GM06990 (cell line): ENCODE results near the gene WNT1.

Source experiments
- DNase-seq: peaks from one replicate; pipeline ENCODE4 v3.0.0-alpha.2; 2011; ENCODE audit not compliant: insufficient read length; ENCODE audit errors: extremely low read depth
- H3K27me3 ChIP-seq: replicated peaks from 2 replicates; pipeline ENCODE4 v1.6.0; 2011; ENCODE audit warnings: low read length; ENCODE audit not compliant: control insufficient read depth, insufficient read depth
- H3K36me3 ChIP-seq: 2 replicates; pipeline ENCODE4 v1.5.1; 2011; ENCODE audit warnings: low read length; ENCODE audit not compliant: control insufficient read depth, insufficient read depth
- H3K4me3 ChIP-seq: replicated peaks from 2 replicates; pipeline ENCODE4 v1.5.1; 2011; ENCODE audit warnings: low read depth, mild to moderate bottlenecking, control low read depth, low read length
- CTCF ChIP-seq: IDR thresholded peaks from 2 replicates; pipeline ENCODE4 v1.5.1; 2011; ENCODE audit warnings: low read length, control low read depth, mild to moderate bottlenecking, inconsistent platforms; ENCODE audit not compliant: insufficient read depth, poor library complexity, severe bottlenecking

The WNT1 gene

DNA sequence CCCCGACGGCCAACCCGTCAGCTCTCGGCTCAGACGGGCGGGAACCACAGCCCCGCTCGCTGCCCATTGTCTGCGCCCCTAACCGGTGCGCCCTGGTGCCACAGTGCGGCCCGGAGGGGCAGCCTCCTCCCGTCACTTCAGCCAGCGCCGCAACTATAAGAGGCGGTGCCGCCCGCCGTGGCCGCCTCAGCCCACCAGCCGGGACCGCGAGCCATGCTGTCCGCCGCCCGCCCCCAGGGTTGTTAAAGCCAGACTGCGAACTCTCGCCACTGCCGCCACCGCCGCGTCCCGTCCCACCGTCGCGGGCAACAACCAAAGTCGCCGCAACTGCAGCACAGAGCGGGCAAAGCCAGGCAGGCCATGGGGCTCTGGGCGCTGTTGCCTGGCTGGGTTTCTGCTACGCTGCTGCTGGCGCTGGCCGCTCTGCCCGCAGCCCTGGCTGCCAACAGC, at the start of gene WNT1:
WNT1 (plus strand) TSS at position 32 of the 450 bp plus-strand sequence; CDS start at position 361, 329 bp downstream.
- DNase-seq, result no peak
- peaks cover 19% of the 10 kb centered on the region for H3K27me3 ChIP-seq

GRCh38 chr12:48929551-48929950, 48.6 kb upstream of the WNT1 start:
- Histone ChIP-seq H3K27me3 (no peaks in the 10 kb centered on the region), H3K36me3 (peaks cover 14% of the 10 kb centered on the region), H3K4me3 (no peak overlapping the region)
- TF ChIP-seq CTCF, result no peak
- no peak for DNase-seq

More for the DNA sequence above, at the start of gene WNT1:
- H3K36me3 ChIP-seq, result no peaks in the 10 kb centered on the region
- TF ChIP-seq CTCF, result no peak
- H3K4me3 ChIP-seq, result peak within 1 kb of the TSS; percentile 12

DNA sequence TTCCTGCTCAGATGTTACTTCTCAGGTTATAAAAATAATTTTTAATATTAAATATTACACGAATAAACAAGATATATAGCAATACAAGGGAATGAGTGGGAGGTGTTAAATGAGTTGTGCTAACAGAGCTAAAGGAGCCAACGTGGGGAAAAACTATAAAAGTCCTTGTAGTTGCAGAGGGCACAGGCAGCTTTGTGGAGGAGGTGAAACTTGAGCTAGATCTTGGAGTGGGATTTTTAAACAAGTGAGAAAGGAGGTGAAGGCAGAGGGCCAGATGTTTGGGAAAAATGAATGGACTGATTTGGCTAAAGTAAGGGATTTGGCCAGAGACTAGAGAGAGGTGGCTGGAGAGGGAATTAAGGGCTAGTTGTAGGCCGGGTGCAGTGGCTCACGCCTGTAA, 47.6 kb upstream of the WNT1 start:
- H3K27me3 ChIP-seq, result no peaks in the 10 kb centered on the region
- H3K4me3 ChIP-seq, result no peak overlapping the region
- peaks cover 15% of the 10 kb centered on the region for H3K36me3 ChIP-seq
- no peak for DNase-seq
- TF ChIP-seq CTCF, result no peak

- Histone ChIP-seq H3K36me3 (peaks cover 22% of the 10 kb centered on the region), H3K4me3 (no peak overlapping the region), H3K27me3 (no peaks in the 10 kb centered on the region)
- TF ChIP-seq CTCF, result no peak
- DNase-seq, result no peak
Observed at GRCh38 chr12:48932878-48933277, 45.2 kb upstream of the WNT1 start.

- no peak for DNase-seq
- peaks cover 24% of the 10 kb centered on the region for H3K36me3 ChIP-seq
- no peak for TF ChIP-seq CTCF
- no peak overlapping the region for H3K4me3 ChIP-seq
- H3K27me3 ChIP-seq, result no peaks in the 10 kb centered on the region
Observed at GRCh38 chr12:48933664-48934311, 44.3 kb upstream of the WNT1 start.
